Liver (tissue), 9 donors: ENCODE data around the gene JPH3. TPM values are rescaled to one million over a fixed set of nuclear protein-coding genes. Genes with fewer than 3 reads are reported as not detected.
A peak's percentile ranks its signal among the peaks of the same experiment; 100 is the strongest.

Experiments used
- DNase-seq: peaks from one replicate; pipeline ENCODE4 v3.0.0-alpha.2; 2017; ENCODE audit warnings: low spot score
- H3K27ac ChIP-seq, 2 donors: one replicate each; pipeline ENCODE4 v1.7.0; 2013; ENCODE audit warnings: inconsistent platforms in 2 of 2, low read length in 2 of 2, control low read depth in 1 of 2, low read depth in 1 of 2, mild to moderate bottlenecking in 1 of 2
- H3K27me3 ChIP-seq, 4 donors: one replicate each; pipeline versions ENCODE4 v1.6.1 to v1.7.0; 2013; ENCODE audit warnings: low read length in 3 of 4, inconsistent platforms in 1 of 4, mild to moderate bottlenecking in 1 of 4, moderate library complexity in 1 of 4; ENCODE audit not compliant: control insufficient read depth in 4 of 4, insufficient read depth in 4 of 4
- H3K36me3 ChIP-seq, 4 donors: one replicate each; pipeline versions ENCODE4 v1.6.1 to v1.7.0; 2013; ENCODE audit warnings: low read length in 3 of 4, mild to moderate bottlenecking in 3 of 4, low read depth in 1 of 4, moderate library complexity in 1 of 4; ENCODE audit not compliant: control insufficient read depth in 4 of 4, insufficient read depth in 3 of 4
- H3K4me1 ChIP-seq, 4 donors: one replicate each; pipeline versions ENCODE4 v1.6.1 to v1.7.0; 2013; ENCODE audit warnings: low read length in 3 of 4, mild to moderate bottlenecking in 3 of 4, moderate library complexity in 1 of 4; ENCODE audit not compliant: control insufficient read depth in 4 of 4, insufficient read depth in 4 of 4
- H3K4me3 ChIP-seq, 3 donors: one replicate each; pipeline versions ENCODE4 v1.6.1 to v1.7.0; 2013; ENCODE audit warnings: low read length in 3 of 3, control low read depth in 1 of 3, low read depth in 1 of 3, mild to moderate bottlenecking in 1 of 3
- H3K9ac ChIP-seq, 2 donors: one replicate each; pipeline ENCODE4 v1.7.0; 2013; ENCODE audit warnings: low read length in 2 of 2, mild to moderate bottlenecking in 2 of 2, moderate library complexity in 2 of 2, control low read depth in 1 of 2, low read depth in 1 of 2
- H3K9me3 ChIP-seq, 4 donors: one replicate each; pipeline versions ENCODE4 v1.6.1 to v1.7.0; 2013; ENCODE audit warnings: low read length in 3 of 4; ENCODE audit not compliant: control insufficient read depth in 4 of 4
- ATF3 ChIP-seq: IDR thresholded peaks from 2 replicates; pipeline ENCODE4 v1.6.1; 2016; ENCODE audit warnings: antibody characterized with exemption
- CTCF ChIP-seq: fragments of 150-350 bp; IDR thresholded peaks from 2 replicates; pipeline ENCODE4 v1.5.1; 2017; ENCODE audit warnings: improper control_type of control experiment, low read depth, low read length; ENCODE audit not compliant: missing input control
- EGR1 ChIP-seq, 2 donors: IDR thresholded peaks; 2 replicates each; pipeline ENCODE4 v1.6.1; 2016 to 2018; ENCODE audit warnings: antibody characterized with exemption in 2 of 2, low read depth in 2 of 2
- FOXA1 ChIP-seq: IDR thresholded peaks from 2 replicates; pipeline ENCODE4 v1.6.1; 2016; ENCODE audit warnings: antibody characterized with exemption
- FOXA2 ChIP-seq: IDR thresholded peaks from 2 replicates; pipeline ENCODE4 v1.6.1; 2016; ENCODE audit warnings: antibody characterized with exemption
- GABPA ChIP-seq, 2 donors: IDR thresholded peaks in 1 of 2; conservative IDR thresholded peaks in 1 of 2; 2 replicates each; pipeline ENCODE4 v1.6.1; 2016; ENCODE audit warnings: antibody characterized with exemption in 2 of 2, mild to moderate bottlenecking in 1 of 2, moderate library complexity in 1 of 2
- HNF4A ChIP-seq, 2 donors: conservative IDR thresholded peaks; 2 replicates each; pipeline ENCODE4 v1.6.1; 2016; ENCODE audit warnings: antibody characterized with exemption in 2 of 2, mild to moderate bottlenecking in 2 of 2
- HNF4G ChIP-seq: IDR thresholded peaks from 2 replicates; pipeline ENCODE4 v1.6.1; 2016; ENCODE audit warnings: antibody characterized with exemption
- JUND ChIP-seq, 2 donors: IDR thresholded peaks; 2 replicates each; pipeline ENCODE4 v1.6.1; 2016; ENCODE audit warnings: antibody characterized with exemption in 2 of 2
- MAX ChIP-seq: IDR thresholded peaks from 2 replicates; pipeline ENCODE4 v1.6.1; 2016; ENCODE audit warnings: antibody characterized with exemption
- NR2F2 ChIP-seq: IDR thresholded peaks from 2 replicates; pipeline ENCODE4 v1.6.1; 2016; ENCODE audit warnings: antibody characterized with exemption
- RAD21 ChIP-seq, 2 donors: IDR thresholded peaks; 2 replicates each; pipeline ENCODE4 v1.6.1; 2016; ENCODE audit warnings: antibody characterized with exemption in 2 of 2, mild to moderate bottlenecking in 2 of 2
- REST ChIP-seq: IDR thresholded peaks from 2 replicates; pipeline ENCODE4 v1.6.1; 2016; ENCODE audit warnings: antibody characterized with exemption, mild to moderate bottlenecking
- RXRA ChIP-seq, 2 donors: IDR thresholded peaks; 2 replicates each; pipeline ENCODE4 v1.6.1; 2017 to 2018; ENCODE audit warnings: antibody characterized with exemption in 2 of 2, mild to moderate bottlenecking in 1 of 2
- SP1 ChIP-seq: IDR thresholded peaks from 2 replicates; pipeline ENCODE4 v1.6.1; 2018; ENCODE audit warnings: antibody characterized with exemption, mild to moderate bottlenecking
- TAF1 ChIP-seq: conservative IDR thresholded peaks from 2 replicates; pipeline ENCODE4 v1.6.1; 2016; ENCODE audit warnings: antibody characterized with exemption, mild to moderate bottlenecking
- YY1 ChIP-seq: IDR thresholded peaks from 2 replicates; pipeline ENCODE4 v1.6.1; 2016; ENCODE audit warnings: antibody characterized with exemption, mild to moderate bottlenecking
- ZBTB33 ChIP-seq: IDR thresholded peaks from 2 replicates; pipeline ENCODE4 v1.6.1; 2016; ENCODE audit warnings: antibody characterized with exemption
- WGBS: extraction: QIAGEN DNeasy Blood & Tissue Kit; methylation state at CpG from one replicate; pipeline ENCODE4 v1.1.7; 2013; 5-methylcytosine and 5-hydroxymethylcytosine counted together
- polyA plus RNA-seq, 2 donors: library from polyadenylated mRNA; stranded (reverse) in 1 of 2; unstranded in 1 of 2; fragments of 200-250 nt in 1 of 2; fragments of >200 nt in 1 of 2; fragmentation: Nextera tagmentation in 1 of 2; extraction: Ambion mirVana in 1 of 2; gene quantifications; one replicate each; pipeline versions ENCODE4 v1.2.1 to v1.2.3, GENCODE V29; 2013 to 2015
- total RNA-seq, 2 donors: library from RNA; depleted of rRNA; stranded (reverse); fragments of >200 nt; gene quantifications; one replicate each; pipeline ENCODE4 v1.2.3, GENCODE V29; 2014
- donor health status: healthy.
- donor health status: healthy.
- donor health status: healthy.
- donor health status: healthy.
- donor health status: healthy.

The JPH3 gene
- total and polyA plus RNA-seq, 4 donors, result under 0.01 to 0.09 (median 0.04) TPM

GRCh38 chr16:87721622-87722585 lies 119.6 kb downstream of the JPH3 start:
- TF ChIP-seq NR2F2 (no peak), MAX (no peak), EGR1 (IDR thresholded peaks at IDR 0.05; ENCODE audit: low read depth in 2 of 2) (no peak), HNF4A (conservative IDR thresholded peaks at IDR 0.05) (no peak), RXRA (IDR thresholded peaks at IDR 0.05) (no peak), SP1 (no peak), YY1 (no peak), CTCF (no peak), REST (no peak), TAF1 (no peak), ZBTB33 (no peak), GABPA (IDR thresholded peaks at IDR 0.05 in 1 of 2, conservative IDR thresholded peaks at IDR 0.05 in 1 of 2) (no peak), ATF3 (no peak), FOXA1 (no peak), HNF4G (no peak), JUND (IDR thresholded peaks at IDR 0.05) (no peak), FOXA2 (no peak), RAD21 (IDR thresholded peaks at IDR 0.05) (no peak)
- Histone ChIP-seq H3K4me1 (no peaks in the 10 kb centered on the region), H3K27ac (no peak overlapping the region), H3K27me3 (no peaks in the 10 kb centered on the region), H3K9me3 (no peaks in the 10 kb centered on the region), H3K9ac (no peak overlapping the region), H3K36me3 (peaks cover 0 to 11% (median 8%) of the 10 kb centered on the region in 4 donors), H3K4me3 (no peak overlapping the region)
- WGBS, result 90% methylated on average over 33 of the region's 33 CpGs
- peak; percentile 55 for DNase-seq
